Endothelial cell of umbilical vein (primary cell): ENCODE data around the gene OPTC. TPM values are rescaled to one million over a fixed set of nuclear protein-coding genes. Genes with fewer than 3 reads are reported as not detected.

Source experiments
- BruUV-seq: library from RNA; stranded (reverse); fragments of 400-500 nt; replicated peaks from 2 replicates; lab custom pipeline; 2021; lab: Mats Ljungman, UMichigan
- CTCF ChIA-PET: fragments of 300-600, 350-600 bp; sonication (Branson Sonifier 250); formaldehyde crosslinking; loops from one replicate; lab custom pipeline; 2021; ENCODE audit warnings: antibody characterized with exemption, inconsistent platforms; lab: Charles Lee
- POLR2A ChIA-PET: fragments of 300-600, 350-600 bp; sonication (Branson Sonifier 250); formaldehyde crosslinking; loops from one replicate; lab custom pipeline; 2021; ENCODE audit warnings: antibody characterized with exemption, inconsistent platforms; lab: Charles Lee
- DNase-seq: peaks from one replicate; pipeline ENCODE4 v3.0.0-alpha.2; 2011; ENCODE audit warnings: low read depth, low spot score
- FAIRE-seq: peaks from 2 replicates; lab custom pipeline; 2011; peaks lifted over from hg19 to GRCh38; lab: Jason Lieb, UNC
- H2AFZ ChIP-seq: 2 replicates; pipeline ENCODE4 v1.6.0; 2012; ENCODE audit warnings: low read depth, low read length, control low read depth, inconsistent platforms
- H3K27ac ChIP-seq: 2 replicates; pipeline ENCODE4 v1.5.1; 2011; ENCODE audit warnings: low read depth, mild to moderate bottlenecking, control low read depth, low read length, moderate library complexity; ENCODE audit not compliant: insufficient read depth
- H3K27me3 ChIP-seq, 2 experiments: 2 replicates each; pipeline versions ENCODE4 v1.6.0 to v1.6.1; 2011; ENCODE audit warnings: low read length in 2 of 2, mixed read lengths in 1 of 2; ENCODE audit not compliant: control insufficient read depth in 2 of 2, insufficient read depth in 2 of 2
- H3K36me3 ChIP-seq, 2 experiments: 2 replicates in 1 of 2; 3 replicates in 1 of 2; pipeline ENCODE4 v1.5.1; 2011; ENCODE audit warnings: low read length in 2 of 2, mild to moderate bottlenecking in 1 of 2, moderate library complexity in 1 of 2; ENCODE audit not compliant: control insufficient read depth in 2 of 2, insufficient read depth in 2 of 2; ENCODE audit errors: extremely low read depth in 1 of 2
- H3K4me1 ChIP-seq: 3 replicates; pipeline ENCODE4 v1.5.1; 2011; ENCODE audit warnings: mild to moderate bottlenecking, low read length; ENCODE audit not compliant: control insufficient read depth, insufficient read depth; ENCODE audit errors: extremely low read depth
- H3K4me2 ChIP-seq: 2 replicates; pipeline ENCODE4 v1.6.1; 2011; ENCODE audit warnings: low read length, control low read depth, mixed read lengths; ENCODE audit not compliant: insufficient read depth
- H3K4me3 ChIP-seq, 3 experiments: fragments of 200-600 bp in 1 of 3; sonication (generic), shearing (Covaris generic) in 1 of 3; replicated peaks in 1 of 3; 2 replicates each; pipeline ENCODE4 v1.5.1; 2011 to 2016; ENCODE audit warnings: control low read depth in 3 of 3, low read length in 3 of 3, mild to moderate bottlenecking in 2 of 3, inconsistent platforms in 1 of 3, low read depth in 1 of 3, moderate library complexity in 1 of 3; ENCODE audit not compliant: insufficient read depth in 1 of 3
- H3K79me2 ChIP-seq: 2 replicates; pipeline ENCODE4 v1.6.0; 2012; ENCODE audit warnings: low read length, inconsistent platforms; ENCODE audit not compliant: control insufficient read depth, insufficient read depth
- H3K9ac ChIP-seq: replicated peaks from 2 replicates; pipeline ENCODE3; 2011; ENCODE audit warnings: low read length, control low read depth; ENCODE audit not compliant: insufficient read depth; ENCODE audit errors: extremely low read depth
- H3K9me1 ChIP-seq: replicated peaks from 3 replicates; pipeline ENCODE4 v1.6.0; 2011; ENCODE audit warnings: mild to moderate bottlenecking, low read length; ENCODE audit not compliant: control insufficient read depth, insufficient read depth; ENCODE audit errors: extremely low read depth
- H3K9me3 ChIP-seq: replicated peaks from 2 replicates; pipeline ENCODE4 v1.5.1; 2012; ENCODE audit warnings: low read length, inconsistent platforms; ENCODE audit not compliant: control insufficient read depth, insufficient read depth
- H4K20me1 ChIP-seq: replicated peaks from 2 replicates; pipeline ENCODE3; 2011; ENCODE audit warnings: mild to moderate bottlenecking, low read length; ENCODE audit not compliant: control insufficient read depth, insufficient read depth; ENCODE audit errors: extremely low read depth
- CTCF ChIP-seq, 2 donors: IDR thresholded peaks; 1 replicate in 1 of 2; 2 replicates in 1 of 2; pipeline ENCODE4 v1.5.1; 2011; ENCODE audit warnings: low read length in 2 of 2, mild to moderate bottlenecking in 2 of 2, moderate library complexity in 2 of 2, control low read depth in 1 of 2, inconsistent platforms in 1 of 2, low read depth in 1 of 2; ENCODE audit not compliant: insufficient read depth in 1 of 2; ENCODE audit errors: extremely low read depth in 1 of 2
- EZH2 ChIP-seq: IDR thresholded peaks from 2 replicates; pipeline ENCODE4 v1.6.1; 2012; ENCODE audit warnings: borderline replicate concordance, low read depth, mild to moderate bottlenecking, moderate library complexity, low read length, inconsistent platforms; ENCODE audit not compliant: severe bottlenecking
- FOS ChIP-seq: IDR thresholded peaks from 2 replicates; pipeline ENCODE4 v1.6.1; 2011; ENCODE audit warnings: mild to moderate bottlenecking, low read length, moderate library complexity, borderline replicate concordance; ENCODE audit not compliant: insufficient read depth
- GATA2 ChIP-seq: IDR thresholded peaks from 2 replicates; pipeline ENCODE4 v1.7.0; 2011; ENCODE audit warnings: low read depth, mild to moderate bottlenecking, moderate library complexity, mixed read lengths, low read length; ENCODE audit not compliant: insufficient read length, insufficient read depth
- JUN ChIP-seq: IDR thresholded peaks from 2 replicates; pipeline ENCODE4 v1.6.1; 2011; ENCODE audit warnings: borderline replicate concordance, low read depth; ENCODE audit not compliant: insufficient read length, insufficient read depth
- MAX ChIP-seq: IDR thresholded peaks from 2 replicates; pipeline ENCODE4 v1.6.1; 2011; ENCODE audit not compliant: insufficient read depth, insufficient read length
- MYC ChIP-seq: IDR thresholded peaks from one replicate; pipeline ENCODE4 v1.6.1; 2011; ENCODE audit warnings: mild to moderate bottlenecking, low read depth, low read length
- POLR2A ChIP-seq: IDR thresholded peaks from 2 replicates; pipeline ENCODE4 v1.6.1; 2012; ENCODE audit warnings: low read depth, mild to moderate bottlenecking, control low read depth, low read length
- POLR2AphosphoS5 ChIP-seq: IDR thresholded peaks from 2 replicates; pipeline ENCODE4 v1.6.1; 2012; ENCODE audit warnings: low read depth, mild to moderate bottlenecking, control low read depth, low read length, moderate library complexity; ENCODE audit not compliant: insufficient read depth
- dilution Hi-C: fragments of 300-500 bp; cut with MboI; formaldehyde crosslinking; loops from one replicate; pipeline ENCODE4 v1.15.0; 2019; ENCODE audit warnings: low sequenced_read_pairs; ENCODE audit not compliant: extremely low pct_ligation_motif_present
- intact Hi-C: fragments of 100-400 bp; cut with micrococcal nuclease; formaldehyde crosslinking; loops from one replicate; pipeline ENCODE4 v1.10.0; 2022
- polyA plus RNA-seq, 4 experiments: library from polyadenylated mRNA; depleted of rRNA in 3 of 4; stranded (reverse) in 3 of 4; unstranded in 1 of 4; fragments of >200 nt; gene quantifications; 2 replicates each; pipeline versions ENCODE4 v1.2.1 to v1.2.3, GENCODE V29; 2011 to 2012; ENCODE audit warnings: missing spikeins in 1 of 4
- total RNA-seq: library from RNA; stranded (reverse); gene quantifications from 2 replicates; pipeline ENCODE4 v1.2.3, GENCODE V29; 2021

The OPTC gene
- total and polyA plus RNA-seq, 2 donors (not counting 3 experiments of a cell fraction or from before 2014, with no cell fraction given) = not detected

GRCh38 chr1:203531063-203531462 lies 37.1 kb downstream of the OPTC start:
- Histone ChIP-seq H3K4me2 (no peak overlapping the region), H3K4me3 (no peak overlapping the region), H3K27ac (no peak overlapping the region), H3K27me3 (peaks cover 0 to 8% of the 10 kb centered on the region in 2 experiments), H3K4me1 (no peaks in the 10 kb centered on the region), H3K79me2 (no peaks in the 10 kb centered on the region), H3K9me3 (no peaks in the 10 kb centered on the region), H3K9me1 (no peaks in the 10 kb centered on the region), H2AFZ (no peak overlapping the region), H3K9ac (no peak overlapping the region), H3K36me3 (no peaks in the 10 kb centered on the region), H4K20me1 (no peaks in the 10 kb centered on the region)
- ChIA-PET CTCF (interaction anchor here (0.8 to 1.4 kb wide), 3 partner anchors 9 to 18 kb away, joined by 3 to 6 read pairs (median 3); no protein-coding TSS in a partner anchor), POLR2A (no interaction called here)
- no peak for TF ChIP-seq POLR2A
- no peak for TF ChIP-seq JUN
- no peak for TF ChIP-seq CTCF (IDR thresholded peaks at IDR 0.05; ENCODE audit: extremely low read depth in 1 of 2, insufficient read depth in 1 of 2, low read depth in 1 of 2, low read length in 2 of 2)
- no peak for TF ChIP-seq MAX
- no peak for TF ChIP-seq GATA2
- no peak for TF ChIP-seq POLR2AphosphoS5
- no peak for TF ChIP-seq EZH2
- TF ChIP-seq FOS = no peak
- no peak for TF ChIP-seq MYC
- no TSS peak for BruUV-seq
- no peak for DNase-seq
- intact Hi-C loops = no loop called here
- dilution Hi-C loops = no loop called here
- no peak for FAIRE-seq
